ENCODE measurements around the gene PPP2R5C.
A peak's percentile ranks its signal among the peaks of the same experiment; 100 is the strongest.

PPP2R5C gene

DNA sequence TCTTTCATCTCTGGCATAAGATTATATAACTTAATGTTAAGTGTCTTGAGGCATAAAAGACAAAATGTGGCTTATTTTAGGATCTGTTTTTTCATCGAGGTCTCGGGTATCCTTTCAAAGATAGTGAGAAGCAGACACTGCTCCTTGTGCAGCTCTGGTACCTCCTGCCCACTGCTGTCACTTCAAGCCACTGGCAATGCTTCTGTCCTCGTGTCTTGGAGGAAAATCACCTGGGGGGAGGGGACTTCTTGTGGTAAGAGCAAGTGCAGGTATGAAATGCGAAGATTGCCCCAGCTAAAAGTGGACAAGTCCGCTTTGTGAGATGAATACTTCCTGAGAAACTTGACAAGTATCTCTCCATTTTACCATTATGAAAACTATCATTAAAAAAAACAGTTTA, 165.1 kb downstream of the PPP2R5C start:
- no peak for DNase-seq

DNA sequence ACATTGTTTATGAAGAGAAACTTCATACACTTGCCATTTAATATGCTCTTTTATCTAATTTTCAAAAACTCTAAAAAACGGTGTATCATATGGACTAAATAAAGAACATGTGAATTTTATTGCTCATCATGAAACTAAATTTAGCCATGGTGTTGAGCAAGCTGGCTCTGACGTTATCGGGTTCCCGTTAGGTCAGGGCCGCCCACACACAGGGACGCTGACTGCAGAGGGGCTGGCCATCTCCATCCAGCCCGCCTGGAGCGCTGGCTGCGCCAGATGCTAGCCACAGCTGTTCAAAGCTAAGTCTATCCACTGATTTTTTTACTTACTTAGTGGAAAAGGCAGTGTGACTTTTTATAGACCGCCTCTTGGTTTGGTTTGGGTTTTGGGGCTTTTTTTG, 166.3 kb downstream of the PPP2R5C start:
- DNase-seq, result peak; percentile 17

DNA sequence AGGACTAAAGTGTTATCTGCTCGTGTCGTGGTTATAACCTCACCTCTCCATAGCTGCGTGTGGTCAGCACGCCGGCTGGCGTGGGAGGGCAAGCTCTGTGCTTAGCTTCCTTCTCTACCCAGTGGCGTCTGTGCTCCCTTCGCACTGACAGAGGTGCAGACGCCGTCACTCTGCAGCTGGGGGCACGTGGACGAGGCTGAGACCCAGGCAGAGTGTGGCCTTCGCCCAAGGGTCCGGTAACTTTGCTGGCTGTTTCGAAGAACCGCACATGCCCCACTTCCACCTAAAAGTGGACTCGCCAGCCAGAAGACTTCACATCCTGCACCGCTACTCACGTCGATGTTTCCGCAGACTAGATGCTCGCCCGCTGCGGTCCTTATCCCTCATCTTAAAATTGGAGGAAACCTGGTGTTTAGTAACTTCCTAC, 166.9 kb downstream of the PPP2R5C start:
- no peak for DNase-seq

GRCh38 chr14:101929096-101929495, 167.6 kb downstream of the PPP2R5C start:
- DNase-seq, result no peak

DNA sequence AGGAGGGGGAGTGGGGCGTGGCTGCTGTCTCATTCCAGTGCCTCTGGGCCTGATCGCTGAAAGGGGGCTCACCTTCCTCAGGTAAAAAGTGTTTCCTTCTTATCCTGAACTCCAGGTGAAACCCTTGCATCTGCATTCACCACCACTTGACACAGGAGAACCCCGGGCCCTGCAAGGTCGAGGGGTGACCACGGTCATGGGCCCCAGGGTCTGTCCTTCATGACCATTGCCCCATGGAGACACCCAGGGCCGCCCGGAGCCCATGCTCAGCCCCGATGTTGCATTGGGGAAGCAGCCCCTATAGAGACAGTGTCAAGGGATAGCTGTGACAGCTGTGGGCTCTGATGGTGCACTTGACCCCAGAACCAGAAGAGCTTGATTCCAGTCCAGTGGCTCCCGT, 168.4 kb downstream of the PPP2R5C start:
- no peak for DNase-seq

GRCh38 chr14:101932673-101933072, 171.2 kb downstream of the PPP2R5C start:
- no peak for DNase-seq

DNA sequence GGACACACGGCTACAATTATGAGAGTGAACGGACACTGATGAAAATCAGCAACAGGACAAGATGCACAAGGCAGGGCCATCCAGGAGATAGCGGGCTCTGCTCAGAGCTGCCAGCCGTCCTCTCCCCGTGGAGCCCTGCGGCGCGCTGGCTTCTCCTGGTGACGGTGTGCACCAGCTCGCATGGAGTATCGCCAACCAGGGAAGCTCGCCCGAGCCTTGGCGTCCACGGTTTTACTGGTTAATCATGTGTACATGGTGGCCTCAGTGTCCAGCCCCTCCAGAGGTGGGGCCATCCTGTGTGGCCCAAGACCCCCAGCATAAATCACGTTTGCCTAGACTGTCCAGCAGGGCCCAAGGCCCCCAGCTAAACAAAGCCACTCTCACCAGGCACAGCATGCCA, 171.7 kb downstream of the PPP2R5C start:
- DNase-seq, result no peak

DNA sequence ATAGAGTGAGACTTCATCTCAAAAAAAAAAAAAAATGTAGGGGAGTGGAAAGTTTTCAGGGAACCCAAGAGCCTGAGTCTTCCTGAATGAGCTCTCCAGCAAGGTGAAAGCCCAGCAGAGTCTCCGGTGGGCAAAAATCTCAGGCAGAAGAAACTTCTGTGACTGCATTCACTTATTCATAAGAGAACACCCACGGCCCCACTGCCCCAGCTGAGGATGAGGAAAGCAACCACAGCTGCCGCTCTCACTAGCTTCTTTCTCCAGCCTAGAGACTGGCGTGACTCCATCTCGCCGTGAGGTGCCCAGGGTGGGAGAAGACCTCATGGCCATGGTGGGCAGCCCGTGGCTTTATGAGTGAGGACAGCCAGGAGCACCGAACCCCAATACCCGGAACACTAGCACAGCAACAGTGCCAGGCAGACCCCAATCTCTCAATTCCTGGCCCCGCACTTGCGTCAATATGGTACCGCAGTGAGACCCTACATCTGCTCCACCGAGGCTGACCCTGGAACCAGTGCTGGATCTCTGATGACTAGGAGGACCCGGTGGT, 173.2 kb downstream of the PPP2R5C start:
- DNase-seq, result no peak

- no peak for DNase-seq
These were observed 176.6 kb downstream of the PPP2R5C start for GRCh38 chr14:101937926-101938767.

GRCh38 chr14:101939646-101940170, 178.2 kb downstream of the PPP2R5C start:
- DNase-seq, result no peak

DNA sequence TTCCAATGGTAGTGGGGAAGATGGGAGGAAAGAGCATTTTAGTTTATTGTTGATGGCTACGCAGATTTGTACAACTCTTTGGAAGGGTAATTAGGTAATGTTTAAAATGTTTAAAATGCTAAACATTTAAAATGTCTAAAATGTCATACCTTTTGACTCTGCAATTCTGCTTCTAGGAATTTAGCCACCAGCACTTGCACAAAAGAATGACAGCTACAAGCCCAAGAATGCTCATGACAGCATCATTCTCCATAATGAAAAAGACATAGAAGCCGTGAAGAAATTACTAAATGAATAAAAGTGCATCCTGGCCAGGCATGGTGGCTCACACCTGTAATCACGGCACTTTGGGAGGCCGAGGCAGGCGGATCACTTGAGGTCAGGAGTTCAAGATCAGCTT, 182.9 kb downstream of the PPP2R5C start:
- DNase-seq, result no peak

GRCh38 chr14:101945171-101945570, 183.7 kb downstream of the PPP2R5C start:
- no peak for DNase-seq

DNA sequence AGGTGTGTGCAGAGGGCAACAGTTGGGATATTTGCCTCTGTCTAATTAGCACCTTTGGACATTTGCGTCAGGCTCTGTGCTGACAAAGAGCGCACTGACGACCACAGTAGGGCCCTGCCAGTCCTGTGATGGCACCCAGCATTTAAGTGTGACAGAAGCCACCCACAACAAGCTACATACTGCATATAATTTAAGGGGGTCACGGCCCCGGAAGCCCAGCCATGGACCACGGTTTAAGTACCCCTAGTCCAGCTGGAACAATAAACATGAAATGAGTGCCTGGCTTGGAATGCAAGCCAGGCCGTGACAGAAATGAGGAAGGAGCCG, 186.0 kb downstream of the PPP2R5C start:
- no peak for DNase-seq

DNA sequence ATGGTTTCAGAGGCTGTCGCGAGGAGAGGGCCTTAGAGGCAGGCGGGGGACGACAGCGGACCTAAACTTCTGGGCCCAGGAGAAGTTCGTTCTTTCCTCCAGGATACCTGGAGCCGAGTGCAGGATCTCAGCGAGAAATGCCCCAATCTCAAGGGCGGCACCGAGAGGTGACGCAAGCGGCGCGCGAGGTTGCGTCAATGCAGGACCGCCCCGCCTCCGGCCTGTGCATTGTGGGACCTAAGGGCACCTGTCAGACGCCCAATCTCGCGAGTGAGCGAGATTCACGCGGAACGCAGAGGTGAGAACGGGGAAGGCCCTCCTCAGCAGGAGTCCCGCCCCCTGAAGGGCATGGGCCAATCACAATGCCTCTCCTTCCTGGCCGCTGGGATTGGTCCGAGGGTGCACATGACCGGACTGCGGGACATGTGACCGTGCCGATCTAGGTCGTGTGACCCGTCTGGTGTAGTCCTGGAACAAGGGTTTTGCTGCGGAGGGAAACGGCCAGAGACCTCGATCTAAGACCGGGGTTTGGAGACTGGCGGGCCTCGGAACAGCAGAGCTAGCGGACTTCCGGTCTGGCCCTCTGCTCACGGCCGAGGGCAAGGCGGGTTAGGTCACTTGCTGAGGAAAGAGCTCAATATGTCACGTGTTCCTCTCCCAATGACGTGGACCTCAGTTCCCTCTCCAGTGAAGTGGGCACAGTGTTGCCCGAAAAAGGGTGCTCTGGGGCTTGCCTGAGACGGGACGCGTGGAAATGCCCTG, 186.6 kb downstream of the PPP2R5C start:
- peak; percentile 100 for DNase-seq

GRCh38 chr14:101948666-101949216, 187.2 kb downstream of the PPP2R5C start:
- DNase-seq, result no peak

DNA sequence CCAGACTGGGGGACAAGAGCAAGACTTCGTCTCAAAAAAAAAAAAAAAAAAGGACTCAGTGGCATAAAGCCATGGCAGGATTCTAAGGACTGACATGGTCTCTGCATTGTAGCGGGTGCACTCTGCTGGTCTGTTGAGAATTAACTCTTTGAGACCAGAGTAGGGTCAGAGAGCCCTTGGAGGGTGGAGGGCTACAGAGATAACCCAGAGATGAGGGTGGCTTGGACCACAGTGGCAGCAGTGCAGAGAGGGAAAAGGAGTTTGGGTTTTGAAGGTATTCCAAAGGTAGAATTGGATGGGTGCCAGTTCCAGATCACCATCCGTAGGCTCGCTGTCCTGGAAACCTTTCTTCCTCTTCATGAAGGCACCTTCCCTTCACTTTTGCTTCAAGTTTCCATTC, 188.6 kb downstream of the PPP2R5C start:
- no peak for DNase-seq

DNA sequence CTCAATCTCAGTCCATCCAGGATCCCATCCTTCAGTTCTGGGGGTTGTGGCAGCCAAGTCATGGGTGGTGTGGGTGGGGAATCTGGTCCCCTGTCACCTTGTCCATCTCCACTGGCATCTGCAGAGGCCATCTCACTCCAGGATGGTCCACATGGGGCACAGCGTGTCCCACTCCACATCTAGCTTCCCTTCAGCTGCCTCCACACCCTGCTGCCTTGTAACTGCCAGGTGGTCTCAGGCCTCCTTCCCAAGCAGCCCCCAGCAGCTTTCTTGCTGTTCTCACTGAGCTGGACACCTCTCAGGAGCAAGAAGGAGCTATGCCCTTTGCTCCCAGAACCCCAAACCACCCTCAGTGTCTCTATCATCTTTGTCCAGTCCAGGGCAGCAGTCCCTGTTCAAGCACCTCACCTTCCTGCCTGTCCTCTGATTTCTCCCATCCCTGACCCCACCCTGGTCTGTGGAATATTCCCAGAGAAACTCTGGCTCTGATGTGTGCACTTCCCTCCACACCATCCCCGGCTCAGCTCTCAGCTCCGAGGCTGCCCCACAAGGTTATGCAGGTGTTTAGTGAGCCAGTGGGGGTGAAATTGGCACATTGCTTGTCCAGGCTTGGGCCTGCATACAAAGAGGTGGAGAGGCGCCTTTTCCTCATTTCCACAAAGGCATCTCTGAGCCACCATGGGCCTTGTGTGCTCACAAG, 189.2 kb downstream of the PPP2R5C start:
- DNase-seq, result no peak

DNA sequence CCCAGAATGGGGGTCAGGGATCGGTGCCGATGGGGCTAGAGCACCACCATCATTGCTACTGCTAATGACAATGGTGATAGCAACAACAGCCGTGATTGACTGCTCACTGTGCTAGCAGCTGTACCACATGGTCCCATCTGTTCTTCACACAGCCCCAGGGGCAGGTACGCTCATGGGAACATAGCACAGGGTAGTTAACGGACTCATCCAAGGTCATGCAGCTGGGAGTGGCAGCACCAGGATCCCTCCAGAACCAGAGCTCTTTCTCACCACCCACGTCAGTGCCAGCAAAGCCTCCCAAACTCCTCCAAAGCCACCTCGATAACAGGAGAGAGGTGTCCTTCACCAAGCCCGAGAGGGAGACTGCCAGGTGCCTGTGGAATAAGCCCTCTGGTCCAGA, 191.6 kb downstream of the PPP2R5C start:
- DNase-seq, result no peak

DNA sequence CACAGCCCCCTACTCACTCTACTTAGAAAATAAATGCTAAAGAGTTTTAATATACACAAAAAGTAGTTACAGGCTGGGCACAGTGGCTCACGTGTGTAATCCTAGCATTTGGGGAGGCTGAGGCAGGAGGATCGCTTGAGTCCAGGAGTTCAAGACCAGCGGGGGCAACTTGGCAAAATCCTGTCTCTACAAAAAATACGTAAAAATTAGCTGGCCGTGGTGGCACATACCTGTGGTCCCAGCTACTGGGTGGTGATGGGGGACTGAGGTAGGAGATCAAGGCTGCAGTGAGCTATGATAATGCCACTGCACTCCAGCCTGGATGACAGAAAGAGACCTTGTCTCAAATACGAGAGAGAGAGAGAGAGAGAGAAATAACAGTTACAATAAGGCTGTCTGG, 193.0 kb downstream of the PPP2R5C start:
- DNase-seq, result no peak

GRCh38 chr14:101955695-101956161, 194.2 kb downstream of the PPP2R5C start:
- DNase-seq, result no peak

- DNase-seq, result no peak
These were observed 194.8 kb downstream of the PPP2R5C start for GRCh38 chr14:101956179-101956885.

All from stimulated activated CD4-positive, alpha-beta T cell treated with anti-CD3 and anti-CD28 coated beads, Interleukin-1b, Interleukin-23, amount 100 ng/mL, for 48 hours (primary cell).